Measurements from ENCODE around the gene ZNF865. TPM values are rescaled to one million over a fixed set of nuclear protein-coding genes. Genes with fewer than 3 reads are reported as not detected.
"Not testable (repeated sequence)": the region's sequence is repeated elsewhere in the genome, so short reads cannot be mapped to it uniquely, and the experiment has no call there.

The ZNF865 gene
- 1 to 10 TPM; 2.2 to 6.3 (median 3.8) TPM for total RNA-seq

- DNase-seq (ENCODE audit: low spot score) (peak; percentile 35), ATAC-seq (ENCODE audit: low FRiP score) (peak; percentile 60)
- no peak for TF ChIP-seq CTCF (IDR thresholded peaks at IDR 0.05)
Measured at GRCh38 chr19:55605637-55606470, at the start of gene ZNF865. TSS of gene ZNF865 (plus strand) at chr19:55605647. CDS start at chr19:55613619, 7,972 bp downstream.

- no peak for DNase-seq (ENCODE audit: low spot score)
- TF ChIP-seq CTCF (IDR thresholded peaks at IDR 0.05): no peak
- no peak for ATAC-seq (ENCODE audit: low FRiP score)
Measured at GRCh38 chr19:55559684-55560083, 45.8 kb upstream of the ZNF865 start.

- TF ChIP-seq CTCF (IDR thresholded peaks at IDR 0.05): no peak
- ATAC-seq (ENCODE audit: low FRiP score) (peak; percentile 93), DNase-seq (ENCODE audit: low spot score) (peak; percentile 41)
Measured at GRCh38 chr19:55563261-55563690, 42.2 kb upstream of the ZNF865 start.

GRCh38 chr19:55566823-55567222 is 38.6 kb upstream of the ZNF865 start:
- no peak for TF ChIP-seq CTCF (IDR thresholded peaks at IDR 0.05)
- no peak for ATAC-seq (ENCODE audit: low FRiP score)
- no peak for DNase-seq (ENCODE audit: low spot score)

GRCh38 chr19:55567708-55568328 is 37.6 kb upstream of the ZNF865 start:
- no peak for TF ChIP-seq CTCF (IDR thresholded peaks at IDR 0.05)
- ATAC-seq (ENCODE audit: low FRiP score) (no peak), DNase-seq (ENCODE audit: low spot score) (no peak)

- not testable (repeated sequence) for ATAC-seq (ENCODE audit: low FRiP score); DNase-seq (ENCODE audit: low spot score)
Measured at GRCh38 chr19:55569477-55569876, 36.0 kb upstream of the ZNF865 start.

- not testable (repeated sequence) for DNase-seq (ENCODE audit: low spot score); ATAC-seq (ENCODE audit: low FRiP score)
Measured at GRCh38 chr19:55573929-55574328, 31.5 kb upstream of the ZNF865 start.

- ATAC-seq (ENCODE audit: low FRiP score): no peak
- no peak for TF ChIP-seq CTCF (IDR thresholded peaks at IDR 0.05)
- DNase-seq (ENCODE audit: low spot score): no peak
Measured at GRCh38 chr19:55576746-55577145, 28.7 kb upstream of the ZNF865 start.

Measured in omental fat pad (tissue), 4 donors.